ENCODE measurements around the gene MTLN.

GRCh38 chr2:110221938-110222337 is 9.6 kb upstream of the MTLN start:
- TF ChIP-seq CTCF (IDR thresholded peaks at IDR 0.05) (no peak), ZFX (IDR thresholded peaks at IDR 0.05; ENCODE audit: borderline replicate concordance) (no peak)
